ENCODE data around the gene DDO.

- TF ChIP-seq, protein P1, sequence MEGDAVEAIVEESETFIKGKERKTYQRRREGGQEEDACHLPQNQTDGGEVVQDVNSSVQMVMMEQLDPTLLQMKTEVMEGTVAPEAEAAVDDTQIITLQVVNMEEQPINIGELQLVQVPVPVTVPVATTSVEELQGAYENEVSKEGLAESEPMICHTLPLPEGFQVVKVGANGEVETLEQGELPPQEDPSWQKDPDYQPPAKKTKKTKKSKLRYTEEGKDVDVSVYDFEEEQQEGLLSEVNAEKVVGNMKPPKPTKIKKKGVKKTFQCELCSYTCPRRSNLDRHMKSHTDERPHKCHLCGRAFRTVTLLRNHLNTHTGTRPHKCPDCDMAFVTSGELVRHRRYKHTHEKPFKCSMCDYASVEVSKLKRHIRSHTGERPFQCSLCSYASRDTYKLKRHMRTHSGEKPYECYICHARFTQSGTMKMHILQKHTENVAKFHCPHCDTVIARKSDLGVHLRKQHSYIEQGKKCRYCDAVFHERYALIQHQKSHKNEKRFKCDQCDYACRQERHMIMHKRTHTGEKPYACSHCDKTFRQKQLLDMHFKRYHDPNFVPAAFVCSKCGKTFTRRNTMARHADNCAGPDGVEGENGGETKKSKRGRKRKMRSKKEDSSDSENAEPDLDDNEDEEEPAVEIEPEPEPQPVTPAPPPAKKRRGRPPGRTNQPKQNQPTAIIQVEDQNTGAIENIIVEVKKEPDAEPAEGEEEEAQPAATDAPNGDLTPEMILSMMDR (optimal IDR thresholded peaks at IDR 0.05 in 1 of 3, IDR thresholded peaks at IDR 0.05 in 1 of 3, conservative IDR thresholded peaks at IDR 0.05 in 1 of 3; ENCODE audit: extremely low read depth in 1 of 3, insufficient read depth in 2 of 3, low read length in 3 of 3) = no peak
- TF ChIP-seq EZH2 (IDR thresholded peaks at IDR 0.05; ENCODE audit: low read length) = no peak
Observed at GRCh38 chr6:110447761-110448160, 32.4 kb upstream of the DDO start.
